Fibroblast of mammary gland (primary cell): Measurements from ENCODE around the gene CCL24.
A peak's percentile ranks its signal among the peaks of the same experiment; 100 is the strongest.
"Not testable (repeated sequence)": the region's sequence is repeated elsewhere in the genome, so short reads cannot be mapped to it uniquely, and the experiment has no call there.

ENCODE experiments used
- DNase-seq: peaks from one replicate; pipeline ENCODE4 v3.0.0-alpha.2; 2010; ENCODE audit warnings: low read depth
- H3K4me3 ChIP-seq: 2 replicates; pipeline ENCODE4 v1.5.1; 2011; ENCODE audit warnings: low read depth, mild to moderate bottlenecking, low read length, moderate library complexity; ENCODE audit not compliant: control insufficient read depth
- CTCF ChIP-seq: conservative IDR thresholded peaks from 2 replicates; pipeline ENCODE4 v1.5.1; 2011; ENCODE audit warnings: low read depth, low read length, inconsistent platforms; ENCODE audit not compliant: control insufficient read depth, insufficient read depth

The CCL24 gene

GRCh38 chr7:75798770-75799169 is 14.8 kb downstream of the CCL24 start:
- TF ChIP-seq CTCF: no peak
- DNase-seq: no peak
- H3K4me3 ChIP-seq: no peak overlapping the region

GRCh38 chr7:75796420-75796819 is 17.2 kb downstream of the CCL24 start:
- TF ChIP-seq CTCF: no peak
- no peak overlapping the region for H3K4me3 ChIP-seq
- no peak for DNase-seq

- TF ChIP-seq CTCF: no peak
- no peak overlapping the region for H3K4me3 ChIP-seq
- DNase-seq: no peak
Observed at GRCh38 chr7:75795831-75796285, 17.7 kb downstream of the CCL24 start.

- TF ChIP-seq CTCF: no peak
- H3K4me3 ChIP-seq: no peak overlapping the region
- no peak for DNase-seq
Observed at GRCh38 chr7:75793676-75794075, 19.9 kb downstream of the CCL24 start.

- not testable (repeated sequence) for DNase-seq, H3K4me3 ChIP-seq
Observed at GRCh38 chr7:75792567-75792966, 21.0 kb downstream of the CCL24 start.

GRCh38 chr7:75789361-75789924 is 24.2 kb downstream of the CCL24 start:
- TF ChIP-seq CTCF: no peak
- H3K4me3 ChIP-seq: no peak overlapping the region
- DNase-seq: no peak

- H3K4me3 ChIP-seq, DNase-seq: not testable (repeated sequence)
Observed at GRCh38 chr7:75788154-75788847, 25.3 kb downstream of the CCL24 start.

GRCh38 chr7:75783058-75783457 is 30.5 kb downstream of the CCL24 start:
- DNase-seq, H3K4me3 ChIP-seq: not testable (repeated sequence)

GRCh38 chr7:75780647-75781273 is 32.8 kb downstream of the CCL24 start:
- not testable (repeated sequence) for H3K4me3 ChIP-seq, DNase-seq

- DNase-seq: peak; percentile 30
- not testable (repeated sequence) for H3K4me3 ChIP-seq
Observed at GRCh38 chr7:75779516-75779915, 34.1 kb downstream of the CCL24 start.

GRCh38 chr7:75779035-75779434 is 34.6 kb downstream of the CCL24 start:
- H3K4me3 ChIP-seq, DNase-seq: not testable (repeated sequence)
